OCI-LY7 (cell line): ENCODE measurements around the gene DDX42. TPM values are rescaled to one million over a fixed set of nuclear protein-coding genes. Genes with fewer than 3 reads are reported as not detected.
A peak's percentile ranks its signal among the peaks of the same experiment; 100 is the strongest.

Source experiments
- BruUV-seq: library from RNA; stranded (reverse); fragments of 400-500 nt; replicated peaks from 2 replicates; lab custom pipeline; 2021; lab: Mats Ljungman, UMichigan
- CTCF ChIA-PET: fragments of 300-600 bp; sonication (Branson Sonifier 250); formaldehyde crosslinking; loops from one replicate; lab custom pipeline; 2022; ENCODE audit warnings: antibody characterized with exemption; ENCODE audit not compliant: unreplicated experiment; lab: Charles Lee
- POLR2A ChIA-PET: fragments of 300-600 bp; sonication (Branson Sonifier 250); formaldehyde crosslinking; loops from one replicate; lab custom pipeline; 2022; ENCODE audit warnings: antibody characterized with exemption; lab: Charles Lee
- DNase-seq: peaks from one replicate; pipeline ENCODE4 v3.0.0-alpha.2; 2015; ENCODE audit warnings: low spot score
- H2AFZ ChIP-seq: fragments of 200-600 bp; sonication (generic), shearing (Covaris generic); 2 replicates; pipeline ENCODE4 v1.6.1; 2014; ENCODE audit warnings: mild to moderate bottlenecking, antibody characterized with exemption, low read length, moderate library complexity
- H3K27ac ChIP-seq: fragments of 200-600 bp; sonication (generic); 2 replicates; pipeline ENCODE4 v1.5.1; 2014; ENCODE audit warnings: mixed run types, low read depth, mild to moderate bottlenecking, moderate library complexity, low read length, inconsistent platforms; ENCODE audit not compliant: poor library complexity, severe bottlenecking
- H3K36me3 ChIP-seq: fragments of 200-600 bp; sonication (generic); 2 replicates; pipeline ENCODE4 v1.6.1; 2014; ENCODE audit warnings: mild to moderate bottlenecking, antibody characterized with exemption, low read length, moderate library complexity, mixed read lengths; ENCODE audit not compliant: insufficient read depth
- H3K4me1 ChIP-seq: fragments of 200-600 bp; sonication (generic); 2 replicates; pipeline ENCODE4 v1.5.1; 2014; ENCODE audit warnings: mild to moderate bottlenecking, low read length; ENCODE audit not compliant: insufficient read depth, poor library complexity, severe bottlenecking
- H3K4me2 ChIP-seq: fragments of 200-600 bp; sonication (generic); 2 replicates; pipeline ENCODE4 v1.6.1; 2014; ENCODE audit warnings: mild to moderate bottlenecking, low read length
- H3K4me3 ChIP-seq: fragments of 200-600 bp; sonication (generic); 2 replicates; pipeline ENCODE4 v1.5.1; 2014; ENCODE audit warnings: mild to moderate bottlenecking, low read depth, low read length; ENCODE audit not compliant: poor library complexity, severe bottlenecking
- H3K79me2 ChIP-seq: fragments of 200-600 bp; sonication (generic); 2 replicates; pipeline ENCODE4 v1.6.1; 2016; ENCODE audit warnings: low read depth, mild to moderate bottlenecking, low read length, moderate library complexity, mixed read lengths; ENCODE audit not compliant: insufficient read depth
- H3K9me2 ChIP-seq: fragments of 200-600 bp; sonication (generic); 2 replicates; pipeline ENCODE4 v1.6.1; 2016; ENCODE audit warnings: mild to moderate bottlenecking, low read length, mixed read lengths; ENCODE audit not compliant: insufficient read depth
- H3K9me3 ChIP-seq: fragments of 200-600 bp; sonication (generic); 2 replicates; pipeline ENCODE4 v1.6.1; 2014; ENCODE audit warnings: mild to moderate bottlenecking, mixed run types, low read length, mixed read lengths
- H4K20me1 ChIP-seq: fragments of 200-600 bp; sonication (generic); 2 replicates; pipeline ENCODE4 v1.6.1; 2014; ENCODE audit warnings: mild to moderate bottlenecking, antibody characterized with exemption, low read length, moderate library complexity, mixed read lengths; ENCODE audit not compliant: insufficient read depth
- EZH2phosphoT487 ChIP-seq: fragments of 200-600 bp; sonication (generic); IDR thresholded peaks from 2 replicates; pipeline ENCODE4 v1.6.1; 2018; ENCODE audit warnings: low read depth, borderline replicate concordance, mild to moderate bottlenecking, mixed run types, antibody characterized with exemption, low read length, moderate library complexity, mixed read lengths
- intact Hi-C: fragments of 100-400 bp; cut with micrococcal nuclease; formaldehyde crosslinking; loops from one replicate; pipeline ENCODE4 v1.10.0; 2022; ENCODE audit not compliant: unreplicated experiment
- total RNA-seq, 2 experiments: library from RNA; depleted of rRNA in 1 of 2; stranded (reverse); fragments of >200 nt in 1 of 2; shearing (Covaris generic) in 1 of 2; gene quantifications; 2 replicates each; pipeline ENCODE4 v1.2.3, GENCODE V29; 2014 to 2022
- TF ChIP-seq, protein P1 (sequence below): fragments of 200-600 bp; sonication (generic); conservative IDR thresholded peaks from 2 replicates; pipeline ENCODE4 v1.5.1; 2014; ENCODE audit warnings: mild to moderate bottlenecking, antibody characterized with exemption, low read length, moderate library complexity, mixed read lengths

The DDX42 gene
- total RNA-seq, 2 experiments from 2014 or later = 85.1 to 145 TPM

DNA sequence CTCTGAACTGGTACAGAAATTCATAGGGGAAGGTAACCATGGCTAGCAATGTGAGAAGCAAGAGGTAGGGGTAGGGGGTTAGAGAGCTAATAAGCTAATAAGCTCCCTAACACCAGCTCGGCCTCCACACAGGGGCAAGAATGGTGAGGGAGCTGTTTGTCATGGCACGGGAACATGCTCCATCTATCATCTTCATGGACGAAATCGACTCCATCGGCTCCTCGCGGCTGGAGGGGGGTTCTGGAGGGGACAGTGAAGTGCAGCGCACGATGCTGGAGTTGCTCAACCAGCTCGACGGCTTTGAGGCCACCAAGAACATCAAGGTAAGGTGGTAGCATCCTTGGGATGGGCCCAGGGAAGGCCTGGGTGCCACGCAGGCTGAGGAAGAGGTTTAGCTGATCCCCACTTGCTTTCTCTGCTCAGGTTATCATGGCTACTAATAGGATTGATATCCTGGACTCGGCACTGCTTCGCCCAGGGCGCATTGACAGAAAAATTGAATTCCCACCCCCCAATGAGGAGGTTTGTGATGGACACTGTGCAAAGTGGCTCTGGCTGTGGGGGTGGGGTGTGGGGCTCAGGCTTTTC lies 57.0 kb downstream of the DDX42 start:
- ChIA-PET POLR2A (no interaction called here), CTCF (no interaction called here)
- peaks cover 26% of the 10 kb centered on the region for H3K79me2 ChIP-seq
- no peak overlapping the region for H3K4me3 ChIP-seq
- H3K27ac ChIP-seq = no peak overlapping the region
- TF ChIP-seq EZH2phosphoT487 = no peak
- TF ChIP-seq, protein P1, sequence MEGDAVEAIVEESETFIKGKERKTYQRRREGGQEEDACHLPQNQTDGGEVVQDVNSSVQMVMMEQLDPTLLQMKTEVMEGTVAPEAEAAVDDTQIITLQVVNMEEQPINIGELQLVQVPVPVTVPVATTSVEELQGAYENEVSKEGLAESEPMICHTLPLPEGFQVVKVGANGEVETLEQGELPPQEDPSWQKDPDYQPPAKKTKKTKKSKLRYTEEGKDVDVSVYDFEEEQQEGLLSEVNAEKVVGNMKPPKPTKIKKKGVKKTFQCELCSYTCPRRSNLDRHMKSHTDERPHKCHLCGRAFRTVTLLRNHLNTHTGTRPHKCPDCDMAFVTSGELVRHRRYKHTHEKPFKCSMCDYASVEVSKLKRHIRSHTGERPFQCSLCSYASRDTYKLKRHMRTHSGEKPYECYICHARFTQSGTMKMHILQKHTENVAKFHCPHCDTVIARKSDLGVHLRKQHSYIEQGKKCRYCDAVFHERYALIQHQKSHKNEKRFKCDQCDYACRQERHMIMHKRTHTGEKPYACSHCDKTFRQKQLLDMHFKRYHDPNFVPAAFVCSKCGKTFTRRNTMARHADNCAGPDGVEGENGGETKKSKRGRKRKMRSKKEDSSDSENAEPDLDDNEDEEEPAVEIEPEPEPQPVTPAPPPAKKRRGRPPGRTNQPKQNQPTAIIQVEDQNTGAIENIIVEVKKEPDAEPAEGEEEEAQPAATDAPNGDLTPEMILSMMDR = no peak
- no peaks in the 10 kb centered on the region for H4K20me1 ChIP-seq
- no peak for DNase-seq
- peaks cover 82% of the 10 kb centered on the region for H3K36me3 ChIP-seq
- no peaks in the 10 kb centered on the region for H3K9me2 ChIP-seq
- TSS peak; percentile 86 for BruUV-seq
- no peaks in the 10 kb centered on the region for H3K9me3 ChIP-seq
- intact Hi-C loops = no loop called here
- H3K4me1 ChIP-seq = peaks cover 25% of the 10 kb centered on the region
- H3K4me2 ChIP-seq = no peak overlapping the region
- no peak overlapping the region for H2AFZ ChIP-seq

DNA sequence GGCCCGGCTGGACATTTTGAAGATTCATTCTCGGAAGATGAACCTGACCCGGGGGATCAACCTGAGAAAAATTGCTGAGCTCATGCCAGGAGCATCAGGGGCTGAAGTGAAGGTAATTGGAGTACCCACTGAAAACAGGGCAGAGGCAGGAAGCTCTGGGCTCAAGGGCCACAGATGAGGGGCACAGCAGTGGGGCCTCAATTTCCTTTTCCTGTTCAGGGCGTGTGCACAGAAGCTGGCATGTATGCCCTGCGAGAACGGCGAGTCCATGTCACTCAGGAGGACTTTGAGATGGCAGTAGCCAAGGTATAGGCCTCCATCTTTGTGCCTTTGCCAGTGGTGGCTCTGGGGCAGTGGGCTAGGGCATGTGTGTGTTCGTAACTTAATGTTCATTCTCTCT lies 57.5 kb downstream of the DDX42 start:
- no peak for DNase-seq
- H3K79me2 ChIP-seq = peaks cover 22% of the 10 kb centered on the region
- no peaks in the 10 kb centered on the region for H3K9me2 ChIP-seq
- ChIA-PET CTCF (no interaction called here), POLR2A (interaction anchor here (0.7 kb wide), 1 partner anchor 288 kb away, joined by 3 read pairs; no protein-coding TSS in a partner anchor)
- no peak overlapping the region for H3K4me2 ChIP-seq
- H3K4me1 ChIP-seq = peaks cover 21% of the 10 kb centered on the region
- H3K4me3 ChIP-seq = no peak overlapping the region
- no peak overlapping the region for H3K27ac ChIP-seq
- intact Hi-C loops = no loop called here
- peaks cover 87% of the 10 kb centered on the region for H3K36me3 ChIP-seq
- TF ChIP-seq EZH2phosphoT487 = no peak
- no TSS peak for BruUV-seq
- H3K9me3 ChIP-seq = no peaks in the 10 kb centered on the region
- H4K20me1 ChIP-seq = no peaks in the 10 kb centered on the region
- no peak overlapping the region for H2AFZ ChIP-seq

DNA sequence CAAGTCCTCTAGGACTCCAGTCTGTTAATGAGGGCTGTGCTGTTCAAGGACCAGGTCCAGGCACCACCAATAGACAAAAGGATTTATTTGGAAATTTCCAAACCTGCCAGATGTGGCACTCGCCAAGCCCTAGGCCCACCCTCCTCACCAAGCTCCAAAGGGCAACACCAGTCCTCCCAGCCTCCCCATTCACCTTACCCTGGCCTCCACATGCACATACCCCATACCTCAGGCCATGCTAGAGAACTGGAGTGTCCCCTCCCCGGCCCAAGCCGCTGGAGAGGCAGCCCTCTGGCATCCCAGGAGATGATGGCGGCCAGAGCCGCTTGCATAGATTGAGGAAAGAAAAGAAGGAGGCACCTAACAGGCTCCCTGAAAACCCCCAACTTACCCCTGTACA lies 58.0 kb downstream of the DDX42 start:
- DNase-seq = no peak
- Histone ChIP-seq H3K4me2 (no peak overlapping the region), H3K36me3 (peaks cover 92% of the 10 kb centered on the region), H3K79me2 (peaks cover 25% of the 10 kb centered on the region), H3K9me3 (no peaks in the 10 kb centered on the region), H2AFZ (no peak overlapping the region), H3K27ac (no peak overlapping the region), H4K20me1 (no peaks in the 10 kb centered on the region), H3K4me3 (no peak overlapping the region), H3K4me1 (peaks cover 21% of the 10 kb centered on the region), H3K9me2 (no peaks in the 10 kb centered on the region)
- no peak for TF ChIP-seq EZH2phosphoT487
- TF ChIP-seq, protein P1 = no peak
- no TSS peak for BruUV-seq
- intact Hi-C loops = no loop called here
- ChIA-PET CTCF (no interaction called here), POLR2A (interaction anchor here (0.6 to 0.7 kb wide), 2 partner anchors 22 to 288 kb away, joined by 3 read pairs; no protein-coding TSS in a partner anchor)
